GM19395 (cell line): ENCODE measurements around the gene TMEM239.
"Not testable (repeated sequence)": the region's sequence is repeated elsewhere in the genome, so short reads cannot be mapped to it uniquely, and the experiment has no call there.

Source experiments
- ATAC-seq: cut with Tn5 transposase; IDR thresholded peaks from one replicate; pipeline ENCODE4 v1.9.1; 2021; ENCODE audit warnings: mild to moderate bottlenecking, moderate library complexity; ENCODE audit not compliant: unreplicated experiment

TMEM239 gene

DNA sequence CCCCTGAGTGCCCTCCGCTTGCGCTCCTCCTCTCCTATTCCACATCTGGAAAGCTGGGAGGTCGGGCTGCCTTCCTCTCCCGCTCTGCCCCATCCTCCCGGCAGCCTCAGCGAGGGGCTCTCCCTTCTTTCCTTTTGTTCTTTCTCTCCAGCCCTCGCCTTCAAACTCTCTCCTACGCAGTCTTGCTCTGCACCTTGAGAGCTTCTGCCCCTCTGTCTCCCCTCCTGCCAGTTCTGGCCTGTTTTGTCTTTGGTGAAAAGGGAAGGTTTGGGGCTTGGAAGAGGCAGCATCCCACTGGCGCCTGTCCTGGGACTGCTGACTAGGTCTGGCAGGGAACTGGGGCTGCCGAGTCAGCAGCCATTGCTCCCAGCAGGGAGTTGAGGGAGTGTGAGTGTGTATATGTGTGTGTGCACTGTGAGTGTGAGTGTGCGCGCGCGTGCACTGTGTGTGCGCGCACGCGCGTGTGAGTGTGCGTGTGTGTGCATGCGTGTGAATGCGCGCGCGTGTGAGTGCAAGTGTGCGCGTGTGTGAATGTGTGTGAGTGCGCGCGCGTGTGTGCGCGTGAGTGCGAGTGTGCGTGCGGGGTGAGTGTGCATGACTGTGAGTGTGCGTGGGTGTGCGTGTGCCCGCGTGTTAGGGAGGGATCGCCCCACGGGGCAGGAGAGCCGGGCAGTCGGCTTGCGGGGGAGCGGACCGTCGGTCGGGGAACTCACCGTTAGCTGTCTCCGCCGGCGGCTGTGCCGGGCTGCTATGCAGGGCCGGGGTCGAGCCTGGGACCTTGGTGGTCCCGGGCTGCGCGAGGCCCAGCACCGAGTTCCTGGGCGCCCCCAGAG lies 16.3 kb upstream of the TMEM239 start:
- ATAC-seq: peak; percentile 13

DNA sequence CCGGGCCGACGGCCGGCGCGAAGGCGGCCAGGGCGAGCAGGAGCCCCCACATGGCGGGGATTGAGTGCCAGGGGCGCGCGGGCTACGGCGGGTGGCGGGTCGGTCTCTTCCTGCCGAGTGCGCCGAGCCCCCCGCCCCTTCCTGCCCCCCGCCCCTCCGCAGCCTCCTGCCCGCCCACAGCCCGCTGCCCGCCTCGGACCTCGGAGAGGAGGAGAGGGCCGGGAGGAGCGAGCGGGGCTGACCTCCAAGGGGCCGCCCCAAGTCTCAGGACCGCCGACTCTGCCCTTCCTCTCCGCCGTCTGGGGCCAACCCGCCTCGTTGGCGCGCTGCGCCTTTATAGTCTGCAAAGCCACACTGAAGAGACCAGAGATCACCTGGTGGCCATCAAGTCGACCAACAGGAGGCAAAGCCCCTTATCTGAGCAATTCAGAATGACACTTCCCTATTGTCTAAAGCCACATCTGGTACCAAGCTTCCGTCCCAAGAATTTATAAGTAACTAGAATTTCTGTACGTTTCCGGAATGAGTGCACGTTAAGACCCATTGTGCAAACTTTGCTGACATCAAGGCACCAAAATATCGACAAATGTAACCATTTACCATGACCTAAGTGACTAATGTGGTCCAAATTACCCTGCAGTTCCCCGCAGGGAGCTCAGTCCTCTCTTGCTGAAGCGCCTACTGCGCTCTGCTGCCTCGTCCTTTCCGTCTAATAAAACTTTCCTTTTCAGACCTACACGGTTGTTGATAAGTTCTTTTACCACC lies 15.5 kb upstream of the TMEM239 start, which contains the start of gene CPXM1:
CPXM1 (minus strand) TSS at position 107 of the 765 bp plus-strand sequence; CDS start at position 52, 55 bp downstream.
- peak; percentile 72 for ATAC-seq

DNA sequence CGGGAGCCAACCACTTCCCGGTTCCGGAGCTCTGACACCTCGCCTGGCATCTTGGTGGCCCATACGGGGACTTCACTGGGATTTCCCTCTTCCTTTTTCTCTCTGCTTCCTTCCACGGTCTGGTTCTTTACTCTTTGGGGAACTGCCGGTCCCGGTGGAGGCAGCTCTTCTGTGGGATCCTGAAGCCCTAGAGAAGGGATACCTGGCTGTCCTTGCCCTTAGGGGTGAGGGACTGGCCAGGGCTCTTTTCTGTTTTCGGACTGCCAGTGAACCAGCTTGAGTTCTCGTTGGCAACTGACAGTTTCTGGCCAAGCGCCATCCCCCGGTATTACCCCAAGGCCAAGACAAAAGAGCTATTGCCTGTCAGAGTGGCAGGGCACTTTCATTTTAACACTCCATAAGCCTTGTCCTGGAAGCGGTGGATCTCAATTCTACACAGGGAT lies 14.9 kb upstream of the TMEM239 start:
- ATAC-seq: no peak

DNA sequence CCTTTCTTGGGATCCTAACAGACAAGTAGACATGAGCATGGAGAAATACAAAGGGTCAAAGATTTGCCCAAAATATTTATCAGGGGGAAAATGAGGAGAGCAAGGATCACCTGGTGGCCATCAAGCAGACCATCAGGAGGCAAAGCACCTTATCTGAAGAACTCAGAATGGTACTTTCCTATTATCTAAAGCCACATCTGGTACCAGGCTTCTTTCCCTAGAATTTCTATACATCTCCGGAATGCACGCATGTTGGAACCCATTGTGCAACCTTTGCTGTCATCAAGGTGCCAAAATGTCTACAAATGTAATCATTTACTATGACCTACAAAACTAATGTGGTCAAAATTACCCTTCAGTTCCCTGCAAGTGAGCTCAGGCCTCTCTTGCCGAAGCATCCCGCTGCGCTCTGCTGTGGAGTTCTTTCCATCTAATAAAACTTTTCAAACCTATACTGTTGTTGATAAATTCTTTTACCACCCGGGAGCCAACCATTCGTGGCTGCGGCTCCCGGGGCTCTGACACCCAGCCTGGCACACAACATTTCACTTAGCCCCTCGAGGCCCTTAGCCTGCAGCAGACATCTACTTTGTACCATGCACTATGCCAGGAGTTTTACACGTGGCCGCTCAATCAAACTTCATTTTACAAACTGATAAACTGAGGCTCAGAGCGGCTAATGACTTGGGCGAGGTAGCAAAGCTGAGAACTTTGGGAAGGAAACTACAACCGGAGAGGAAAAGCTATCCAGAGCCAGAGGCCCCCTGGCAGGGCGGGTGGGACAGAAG lies 11.9 kb upstream of the TMEM239 start:
- no peak for ATAC-seq

DNA sequence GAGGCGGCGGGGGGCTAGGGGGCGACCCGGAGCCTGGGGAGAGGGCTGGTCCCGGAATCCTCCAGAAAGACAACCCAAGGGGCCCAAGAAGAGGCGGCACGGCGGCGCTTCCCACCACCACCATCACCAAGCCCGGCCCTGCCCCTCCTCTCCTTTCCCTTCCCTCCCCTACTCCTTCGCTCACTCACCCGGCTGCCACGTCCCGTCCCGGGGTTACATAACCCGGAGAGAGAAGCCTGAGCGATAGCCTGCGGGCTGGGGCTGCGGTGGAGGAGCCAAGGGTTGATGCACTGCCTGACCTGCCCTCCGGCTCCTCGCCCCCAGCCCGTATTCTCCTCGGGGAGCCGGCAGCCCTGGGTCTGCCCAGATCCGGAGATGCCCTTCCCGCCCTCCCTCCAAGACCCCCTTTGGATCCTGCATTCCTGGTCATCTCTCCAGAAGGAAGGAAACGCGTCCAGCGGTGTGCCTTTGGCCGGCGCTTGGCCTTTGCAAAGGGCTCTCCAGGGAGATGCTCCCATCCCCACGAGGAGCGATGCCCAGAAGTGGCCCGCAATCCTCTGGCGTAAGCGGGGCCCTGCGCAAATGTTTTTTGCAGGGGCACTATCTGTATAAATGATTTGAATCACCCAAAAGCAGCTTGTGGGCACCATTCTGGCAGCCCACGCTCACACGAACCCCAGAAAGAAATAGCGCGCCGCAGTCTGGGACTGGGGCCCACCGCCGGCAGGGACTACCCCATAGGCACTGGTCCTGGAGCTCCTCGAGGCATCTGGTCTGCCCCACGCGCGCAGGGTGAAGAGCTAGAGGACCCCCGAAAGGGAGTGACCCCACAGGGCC lies 11.1 kb upstream of the TMEM239 start:
- no peak for ATAC-seq

DNA sequence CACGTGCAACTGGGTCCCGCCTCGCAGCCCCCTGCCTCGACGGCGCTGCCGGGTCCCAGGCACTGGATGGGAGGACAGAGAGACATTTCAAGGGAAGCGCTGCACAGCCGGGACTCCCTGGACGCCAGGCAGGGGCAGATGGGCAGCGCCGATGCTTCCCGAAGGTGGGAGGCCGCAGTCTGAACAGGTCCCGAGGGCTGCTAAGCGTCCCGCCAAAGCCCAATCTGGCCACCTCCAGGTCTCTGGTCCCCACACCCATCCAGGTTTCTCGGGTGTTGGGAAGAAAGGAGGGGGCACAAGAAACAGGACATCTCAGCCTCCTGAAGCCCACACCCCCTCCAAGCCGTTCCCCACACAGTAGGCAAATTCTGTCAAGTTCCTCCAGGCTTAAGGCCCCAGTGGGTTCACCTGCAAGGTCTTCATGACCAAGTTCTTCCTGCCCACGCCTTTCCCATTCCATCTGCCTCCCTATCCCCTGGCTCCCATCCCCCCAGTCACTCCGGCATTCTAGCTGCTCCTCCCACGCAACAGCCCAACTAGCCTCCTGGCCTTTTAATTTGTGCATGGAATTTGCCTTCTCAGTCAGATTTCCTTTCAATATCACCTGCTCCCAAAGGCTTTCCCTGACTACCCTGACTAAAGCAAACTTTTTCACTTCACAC lies 10.3 kb upstream of the TMEM239 start:
- no peak for ATAC-seq

DNA sequence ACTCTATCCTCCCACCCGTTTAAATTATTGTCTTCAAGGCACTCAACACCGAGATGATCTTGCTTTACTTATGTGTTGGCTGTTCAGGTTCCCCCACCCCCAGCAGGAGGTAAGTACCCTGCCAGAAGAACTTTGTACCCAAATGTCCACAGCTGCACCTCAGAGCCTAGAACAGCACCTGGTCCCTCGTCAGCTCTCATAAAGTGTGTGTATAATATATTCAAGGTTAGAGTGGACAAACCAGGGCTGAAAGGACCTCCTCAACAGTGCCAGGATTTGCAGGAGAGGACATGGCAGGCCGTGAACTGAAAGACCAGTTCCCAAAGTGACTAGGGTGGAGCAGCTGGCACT lies 9.8 kb upstream of the TMEM239 start:
- no peak for ATAC-seq

DNA sequence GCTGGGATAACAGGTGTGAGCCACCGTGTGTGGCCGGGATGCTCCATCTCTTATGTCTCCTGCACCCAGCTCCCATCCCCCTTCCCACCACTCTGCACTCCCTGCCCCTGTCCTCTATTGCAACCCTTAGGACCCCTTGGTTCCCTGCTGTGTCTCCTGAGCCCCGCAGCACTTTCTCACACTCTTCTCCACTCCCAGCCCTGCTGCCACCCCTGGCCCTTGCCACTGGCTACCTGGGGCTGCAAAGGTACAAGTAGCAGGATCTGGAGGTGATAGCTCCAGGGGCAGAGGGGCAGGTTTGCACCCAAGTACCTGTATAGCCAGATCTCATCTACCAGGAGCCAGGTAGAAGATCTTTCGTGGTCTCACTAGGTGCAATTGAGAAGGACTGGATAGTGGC lies 9.1 kb upstream of the TMEM239 start:
- ATAC-seq: no peak

DNA sequence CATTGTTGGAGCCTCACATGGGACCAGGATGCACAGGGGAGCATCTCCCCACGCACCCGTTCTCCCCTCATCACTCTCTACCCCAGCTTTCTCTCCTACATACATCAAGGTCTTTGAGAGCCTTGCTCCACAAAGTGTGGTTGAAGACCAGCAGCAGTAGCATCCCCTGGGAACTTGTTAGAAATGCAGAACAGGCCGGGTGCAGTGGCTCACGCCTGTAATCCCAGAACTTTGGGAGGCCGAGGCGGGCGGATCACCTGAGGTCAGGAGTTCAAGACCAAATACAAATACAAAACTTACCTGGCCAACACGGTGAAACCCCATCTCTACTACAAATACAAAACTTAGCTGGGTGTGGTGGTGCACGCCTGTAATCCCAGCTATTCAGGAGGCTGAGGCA lies 8.2 kb upstream of the TMEM239 start:
- ATAC-seq: not testable (repeated sequence)

DNA sequence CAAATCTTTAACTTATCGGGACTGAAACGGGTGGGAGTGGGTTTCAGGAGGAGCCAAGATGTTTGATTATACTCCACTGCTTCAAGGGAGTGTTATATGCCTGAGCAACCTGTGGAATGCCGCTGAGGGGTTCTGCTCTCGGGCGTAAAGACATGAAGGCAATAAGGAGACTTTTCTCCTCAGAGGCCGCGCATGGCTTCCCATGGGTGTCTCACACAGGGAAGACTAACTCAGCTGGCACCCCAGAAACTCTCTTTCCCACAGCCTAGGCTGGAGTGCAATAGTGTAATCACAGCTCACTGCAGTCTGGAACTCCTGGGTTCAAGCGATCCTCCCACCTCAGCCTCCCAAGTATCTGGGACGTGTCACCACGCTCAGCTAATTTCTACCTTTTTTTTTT lies 6.5 kb upstream of the TMEM239 start:
- no peak for ATAC-seq

DNA sequence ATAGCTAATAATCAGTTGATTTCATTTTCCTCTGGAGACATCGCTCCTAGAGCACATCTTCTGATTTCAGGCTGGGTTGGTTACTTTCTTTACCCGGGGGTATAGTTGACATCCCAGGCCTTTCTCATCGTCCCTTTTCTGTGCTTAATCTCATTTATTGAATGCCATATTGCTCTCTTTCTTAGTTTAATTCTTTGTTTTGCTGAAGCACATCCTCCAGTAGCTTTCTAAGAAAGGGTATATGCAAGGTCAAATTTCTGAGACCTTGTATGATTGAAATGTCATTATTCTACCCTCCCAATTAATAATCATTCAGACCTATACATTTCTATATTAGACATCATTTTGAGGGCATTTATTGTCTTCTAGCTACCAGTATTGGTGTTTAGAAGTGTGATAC lies 4.0 kb upstream of the TMEM239 start:
- ATAC-seq: no peak

DNA sequence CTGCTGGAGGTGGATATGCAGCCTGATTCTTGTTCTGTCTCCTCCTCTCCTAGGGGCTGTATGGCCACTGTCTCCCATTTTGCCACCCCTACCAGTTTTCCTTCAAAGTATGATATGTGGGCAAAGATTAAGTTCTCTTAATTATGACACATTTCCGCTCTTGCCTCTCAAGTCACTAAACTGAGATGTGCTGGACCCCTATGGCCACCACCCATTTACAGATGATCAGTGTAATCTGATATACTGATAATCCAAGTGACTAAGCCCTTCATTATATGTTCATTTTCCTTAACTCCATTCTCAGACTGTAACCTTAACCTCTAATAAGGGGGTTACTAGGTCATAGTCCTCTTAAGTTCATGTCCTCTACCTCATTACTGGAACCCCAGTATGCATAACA lies 2.1 kb upstream of the TMEM239 start:
- ATAC-seq: no peak

DNA sequence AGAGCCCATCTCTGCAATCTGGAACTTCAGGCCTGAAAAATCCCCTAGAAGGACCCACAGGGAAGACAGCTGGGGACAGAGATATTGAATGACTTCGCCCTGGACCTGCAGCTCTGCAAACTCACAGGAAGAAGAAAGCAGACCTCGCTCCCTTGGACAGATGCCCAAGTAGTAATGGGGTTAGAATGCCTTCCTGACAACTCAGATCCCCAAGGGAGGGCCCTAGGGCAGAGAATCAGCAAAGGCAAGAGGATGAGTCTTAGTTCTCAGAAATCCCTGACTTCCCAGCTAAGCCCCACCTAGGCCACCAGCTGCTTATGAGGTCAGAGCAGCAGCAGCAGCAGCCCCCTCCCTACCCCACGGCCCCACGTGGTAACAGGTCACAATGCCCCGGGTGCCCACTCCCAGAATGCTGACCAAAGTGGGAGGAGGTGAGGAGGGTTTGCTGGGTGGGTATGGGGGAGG lies 1.5 kb upstream of the TMEM239 start, which contains the start of gene C20orf141:
C20orf141 (plus strand) TSS at position 401 of the 465 bp plus-strand sequence. CDS start 198 bp downstream, outside the sequence.
- no peak for ATAC-seq

DNA sequence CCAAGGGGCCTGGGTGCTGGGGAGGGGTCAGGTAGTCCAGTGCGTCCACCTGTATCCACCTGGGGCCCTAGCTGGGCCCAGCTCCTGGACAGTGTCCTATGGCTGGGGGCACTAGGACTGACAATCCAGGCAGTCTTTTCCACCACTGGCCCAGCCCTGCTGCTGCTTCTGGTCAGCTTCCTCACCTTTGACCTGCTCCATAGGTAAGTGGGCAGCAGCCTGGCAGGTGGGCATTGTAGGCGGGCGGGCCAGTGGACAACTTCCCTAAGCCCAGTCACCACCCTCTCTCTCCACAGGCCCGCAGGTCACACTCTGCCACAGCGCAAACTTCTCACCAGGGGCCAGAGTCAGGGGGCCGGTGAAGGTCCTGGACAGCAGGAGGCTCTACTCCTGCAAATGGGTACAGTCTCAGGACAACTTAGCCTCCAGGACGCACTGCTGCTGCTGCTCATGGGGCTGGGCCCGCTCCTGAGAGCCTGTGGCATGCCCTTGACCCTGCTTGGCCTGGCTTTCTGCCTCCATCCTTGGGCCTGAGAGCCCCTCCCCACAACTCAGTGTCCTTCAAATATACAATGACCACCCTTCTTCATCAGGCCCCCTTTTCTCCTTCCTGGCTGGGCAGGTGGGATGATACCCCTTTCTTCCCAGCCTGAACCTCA lies 793 bp upstream of the TMEM239 start:
- no peak for ATAC-seq

DNA sequence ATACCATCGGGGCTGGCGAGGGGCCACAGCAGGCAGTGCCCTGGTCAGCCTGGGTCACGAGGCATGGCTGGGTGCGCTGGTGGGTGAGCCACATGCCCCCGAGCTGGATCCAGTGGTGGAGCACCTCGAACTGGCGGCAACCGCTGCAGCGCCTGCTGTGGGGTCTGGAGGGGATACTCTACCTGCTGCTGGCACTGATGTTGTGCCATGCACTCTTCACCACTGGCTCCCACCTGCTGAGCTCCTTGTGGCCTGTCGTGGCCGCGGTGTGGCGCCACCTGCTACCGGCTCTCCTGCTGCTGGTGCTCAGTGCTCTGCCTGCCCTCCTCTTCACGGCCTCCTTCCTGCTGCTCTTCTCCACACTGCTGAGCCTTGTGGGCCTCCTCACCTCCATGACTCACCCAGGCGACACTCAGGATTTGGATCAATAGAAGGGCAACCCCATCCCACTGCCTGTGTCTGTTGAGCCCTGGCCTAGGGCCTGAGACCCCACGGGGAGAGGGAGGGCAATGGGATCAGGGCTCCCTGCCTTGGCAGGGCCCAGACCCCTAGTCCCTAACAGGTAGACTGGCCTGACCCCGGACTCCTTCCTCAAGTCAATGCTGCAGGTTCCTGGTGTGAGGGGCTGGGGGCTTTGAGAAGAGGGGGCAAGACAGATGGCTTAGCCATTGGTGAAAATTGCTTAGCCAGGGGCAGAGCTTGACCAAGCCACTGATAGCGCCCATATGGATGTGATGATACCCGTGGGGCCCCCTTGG lies 598 bp downstream of the TMEM239 start:
- ATAC-seq: no peak

DNA sequence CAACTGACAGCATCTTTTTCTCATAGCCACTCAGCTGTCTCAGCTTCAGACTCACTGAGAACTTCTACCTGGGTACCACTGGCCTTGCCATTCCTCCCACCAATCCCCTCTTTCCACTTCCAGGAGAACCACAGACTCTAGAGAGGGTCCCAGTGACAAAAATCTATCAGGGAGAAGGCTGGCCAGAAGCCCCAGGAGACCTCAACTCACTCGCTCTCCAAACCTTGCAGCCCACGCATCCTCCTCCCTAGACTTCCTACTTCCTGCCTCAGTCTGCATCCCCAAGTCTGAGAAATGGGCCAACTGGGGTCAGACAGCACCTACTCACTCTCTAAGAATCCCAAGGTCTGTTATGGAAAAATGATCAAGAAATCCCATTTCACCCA lies 1.2 kb downstream of the TMEM239 start:
- no peak for ATAC-seq

DNA sequence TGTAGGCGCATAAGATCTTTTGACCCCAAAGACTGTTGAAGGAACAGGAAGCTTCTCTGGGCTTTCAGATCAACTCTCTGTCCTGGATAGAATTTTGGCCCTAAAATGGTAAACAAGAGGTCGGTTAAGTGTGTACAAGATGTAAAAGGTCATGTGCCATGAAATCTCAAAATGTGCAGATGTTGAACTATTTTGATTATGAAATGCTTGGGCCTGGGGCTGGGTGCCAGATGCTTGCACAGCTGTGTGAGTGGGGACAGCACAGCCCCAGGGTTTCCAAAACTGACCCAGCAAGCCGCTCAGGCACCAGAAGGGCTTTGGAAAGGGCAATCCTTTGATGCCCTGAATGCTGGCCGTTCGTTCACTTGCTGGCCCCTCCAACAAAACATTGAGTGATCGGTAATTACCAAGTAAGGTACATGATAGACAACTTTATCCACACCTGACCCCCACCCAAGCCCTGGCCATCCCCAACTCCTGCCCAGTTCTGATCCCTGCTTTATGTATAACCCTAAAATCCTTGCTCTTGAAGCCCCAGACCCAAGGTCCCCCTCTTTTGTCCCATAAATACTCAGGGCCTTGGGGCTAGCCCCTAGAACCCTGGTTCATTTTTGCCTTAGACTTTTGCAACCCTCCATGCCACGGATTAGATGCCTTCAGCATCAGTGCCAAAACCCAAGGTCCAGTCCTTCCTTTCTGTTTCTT lies 1.9 kb downstream of the TMEM239 start:
- ATAC-seq: no peak
